OCI-M2 (cell line): Measurements from ENCODE around the gene CDH19.

Experiments
- DNase-seq: peaks from one replicate; lab custom pipeline; 2025; ENCODE audit not compliant: unreplicated experiment; lab: John Stamatoyannopoulos, UW

Gene CDH19, protein sequence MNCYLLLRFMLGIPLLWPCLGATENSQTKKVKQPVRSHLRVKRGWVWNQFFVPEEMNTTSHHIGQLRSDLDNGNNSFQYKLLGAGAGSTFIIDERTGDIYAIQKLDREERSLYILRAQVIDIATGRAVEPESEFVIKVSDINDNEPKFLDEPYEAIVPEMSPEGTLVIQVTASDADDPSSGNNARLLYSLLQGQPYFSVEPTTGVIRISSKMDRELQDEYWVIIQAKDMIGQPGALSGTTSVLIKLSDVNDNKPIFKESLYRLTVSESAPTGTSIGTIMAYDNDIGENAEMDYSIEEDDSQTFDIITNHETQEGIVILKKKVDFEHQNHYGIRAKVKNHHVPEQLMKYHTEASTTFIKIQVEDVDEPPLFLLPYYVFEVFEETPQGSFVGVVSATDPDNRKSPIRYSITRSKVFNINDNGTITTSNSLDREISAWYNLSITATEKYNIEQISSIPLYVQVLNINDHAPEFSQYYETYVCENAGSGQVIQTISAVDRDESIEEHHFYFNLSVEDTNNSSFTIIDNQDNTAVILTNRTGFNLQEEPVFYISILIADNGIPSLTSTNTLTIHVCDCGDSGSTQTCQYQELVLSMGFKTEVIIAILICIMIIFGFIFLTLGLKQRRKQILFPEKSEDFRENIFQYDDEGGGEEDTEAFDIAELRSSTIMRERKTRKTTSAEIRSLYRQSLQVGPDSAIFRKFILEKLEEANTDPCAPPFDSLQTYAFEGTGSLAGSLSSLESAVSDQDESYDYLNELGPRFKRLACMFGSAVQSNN

DNA sequence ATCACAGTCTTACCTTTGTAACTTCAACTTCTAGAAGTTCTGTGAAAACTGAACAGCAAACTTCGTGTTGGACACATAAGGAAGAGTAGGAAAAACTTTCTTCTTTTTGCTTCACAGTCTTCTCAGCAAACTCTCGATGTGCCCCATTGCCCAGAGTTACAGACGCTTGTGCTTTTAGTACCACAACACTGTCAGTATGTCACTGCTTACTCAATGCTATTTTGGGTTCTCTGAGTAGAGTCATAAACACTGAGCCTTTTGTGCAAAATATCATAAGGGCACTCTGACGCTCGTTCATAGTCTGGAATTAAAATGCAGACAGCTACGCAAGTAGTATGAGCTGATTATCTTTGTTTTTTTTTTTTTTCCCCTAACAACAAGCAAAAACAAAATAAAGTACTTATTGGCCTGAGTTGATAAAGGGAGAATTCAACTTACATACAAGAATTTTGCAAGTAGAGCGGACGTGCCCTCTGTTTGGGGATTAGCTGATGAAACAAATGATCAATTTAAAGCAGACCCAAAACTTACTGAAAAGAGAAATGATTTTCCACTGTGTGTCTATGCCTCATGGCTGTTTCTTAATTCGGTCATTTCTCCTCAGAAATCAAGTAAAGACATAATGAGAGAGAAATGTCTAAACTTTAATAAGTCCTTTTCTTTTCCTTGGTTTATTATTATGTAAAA, at the start of gene CDH19:
TSS of gene CDH19 (minus strand) at position 150 of the 687 bp plus-strand sequence. CDS start 31,886 bp downstream, outside the sequence.
- DNase-seq: no peak

DNA sequence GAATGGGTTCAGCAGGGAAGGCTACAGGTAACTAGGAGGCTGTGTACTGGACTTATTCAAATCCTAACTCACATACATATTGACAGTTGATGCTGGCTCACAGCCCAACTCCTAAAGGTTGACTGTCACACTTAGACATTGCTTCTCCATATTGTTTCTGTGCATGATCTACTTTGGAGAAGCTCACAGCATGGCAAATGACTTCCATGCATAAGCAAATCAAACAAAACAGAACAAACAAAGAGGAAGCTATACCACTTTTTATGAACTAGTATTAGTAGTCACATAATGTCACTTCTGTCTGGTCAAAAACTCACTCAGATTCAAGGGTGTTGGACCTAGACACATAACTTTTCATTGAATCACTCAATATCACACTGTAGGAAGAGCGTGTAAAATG, 43.8 kb upstream of the CDH19 start:
- no peak for DNase-seq

DNA sequence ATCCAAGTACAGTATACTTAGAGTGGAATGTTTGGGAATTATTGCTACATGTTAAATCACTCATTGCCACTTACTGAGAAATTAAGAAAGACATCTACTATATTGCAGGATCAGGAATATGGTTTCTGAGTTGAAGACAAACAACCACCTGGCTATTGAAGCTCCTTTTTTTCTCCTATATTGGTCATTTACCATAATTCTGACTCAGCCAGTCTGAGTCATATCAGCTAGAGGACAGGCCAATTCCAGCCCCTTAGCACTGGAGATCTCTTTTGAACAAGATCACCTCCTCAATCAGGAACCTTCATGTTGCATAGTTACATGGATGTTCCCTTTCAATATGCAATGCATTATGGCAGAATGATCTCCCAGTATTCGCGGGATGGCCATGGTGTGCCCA, 42.7 kb upstream of the CDH19 start:
- no peak for DNase-seq

DNA sequence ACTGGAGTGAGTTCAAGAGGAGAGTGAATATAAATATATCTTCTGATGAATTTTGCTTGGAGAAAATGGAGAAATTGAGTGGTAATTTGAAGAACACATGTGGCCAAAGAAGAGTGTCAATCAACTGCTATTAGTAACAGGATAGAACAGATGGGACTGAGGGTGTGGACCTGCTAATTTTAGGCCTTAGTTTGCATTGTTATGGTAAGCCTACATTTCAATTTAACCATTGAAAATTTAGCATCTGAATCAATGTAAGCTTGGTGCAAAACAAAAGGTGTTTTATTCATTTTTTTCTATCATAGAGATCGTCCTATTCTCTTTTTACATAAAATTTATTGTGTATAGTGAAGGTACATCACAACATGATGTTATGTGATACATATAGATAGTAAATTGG, 42.1 kb upstream of the CDH19 start:
- DNase-seq: no peak

DNA sequence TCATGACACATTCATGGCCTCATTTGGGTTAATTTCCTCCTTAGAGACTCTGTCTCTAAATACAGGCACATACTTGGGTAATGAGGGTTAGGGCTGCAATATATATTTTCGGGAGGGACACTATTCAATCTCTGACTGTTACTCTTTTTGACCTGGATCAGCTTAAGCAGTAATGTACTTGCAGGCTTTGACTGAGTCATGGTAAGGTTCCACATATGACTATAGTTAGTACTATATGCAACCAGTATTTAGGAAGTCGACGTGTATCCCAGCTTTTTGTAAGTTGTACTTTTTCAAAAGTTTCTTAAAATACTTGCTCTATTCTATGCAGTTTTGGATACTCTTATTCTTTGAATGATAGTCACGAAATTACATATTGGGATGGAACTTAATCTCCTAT, 37.2 kb upstream of the CDH19 start:
- DNase-seq: no peak

DNA sequence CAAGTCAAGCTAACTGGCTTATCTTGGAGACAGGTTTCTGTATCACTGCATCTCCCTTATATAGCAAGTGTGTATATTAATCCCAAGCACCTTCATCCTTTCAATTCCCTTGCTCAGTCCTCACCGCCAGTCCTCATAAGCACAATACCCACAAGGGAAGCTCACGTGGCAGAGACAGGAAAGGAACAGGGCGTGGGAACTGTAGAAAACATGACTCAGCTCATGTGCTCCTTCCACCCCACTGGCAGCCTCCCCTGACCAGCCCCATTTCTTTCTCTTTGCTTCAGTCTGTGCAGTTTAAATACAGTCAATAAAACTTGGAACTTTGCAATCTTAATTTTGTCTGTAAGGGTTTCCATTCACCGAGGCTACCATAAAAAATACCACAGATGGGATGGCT, 36.5 kb upstream of the CDH19 start:
- DNase-seq: no peak

DNA sequence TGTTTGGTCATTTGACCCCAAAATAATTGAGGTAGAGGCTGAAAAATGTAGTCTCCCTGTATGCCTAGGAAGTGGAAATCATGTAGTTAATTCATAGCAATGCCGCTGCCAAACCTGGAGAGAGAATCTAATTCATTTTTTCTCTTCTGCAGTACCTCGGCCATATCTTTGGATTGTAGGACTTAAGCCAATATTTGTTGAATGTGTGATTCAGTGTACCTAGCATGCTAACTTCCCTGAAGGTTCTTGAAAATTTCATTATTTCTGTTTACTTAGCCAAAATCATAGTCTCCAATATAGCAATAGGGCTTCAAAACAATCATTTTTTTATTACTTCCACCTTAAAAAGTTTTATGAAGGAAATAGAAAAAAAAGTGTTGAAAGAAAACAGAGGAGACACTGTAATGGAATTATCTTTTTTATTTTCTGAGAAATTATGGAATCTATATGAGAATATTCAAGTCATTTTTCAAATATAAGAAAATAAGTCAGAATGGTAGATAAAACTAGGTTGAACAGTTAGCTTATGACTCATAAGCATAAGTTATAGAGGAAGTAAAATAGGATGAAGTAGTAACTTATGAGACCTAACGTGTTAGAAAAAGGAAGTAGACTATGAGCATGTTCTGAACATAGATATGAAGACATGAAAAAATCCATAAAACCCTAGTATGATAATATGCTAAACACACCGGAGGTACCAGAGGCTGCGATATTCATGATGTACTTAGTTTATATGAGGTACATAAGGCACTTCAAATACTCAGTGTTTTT, 35.2 kb upstream of the CDH19 start:
- DNase-seq: no peak

DNA sequence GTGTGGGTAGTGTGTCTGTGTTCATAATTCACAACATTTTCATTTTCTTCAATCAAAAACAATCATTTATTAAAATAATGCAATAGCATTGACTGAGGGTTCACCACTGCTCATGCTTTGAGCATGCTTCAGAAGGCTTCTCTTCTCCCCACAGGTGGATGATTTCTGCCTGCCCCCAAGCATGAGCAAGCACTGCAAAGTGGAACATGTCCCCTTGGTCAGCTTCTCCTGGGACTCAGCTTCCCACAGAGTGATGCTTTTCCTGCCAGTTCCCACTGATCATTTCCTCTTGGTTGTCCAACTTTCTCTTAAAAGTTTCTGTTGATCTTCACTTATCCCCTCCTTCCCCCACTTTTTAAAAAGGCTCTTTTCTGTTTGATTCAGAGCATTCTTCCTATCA, 31.5 kb upstream of the CDH19 start:
- no peak for DNase-seq

DNA sequence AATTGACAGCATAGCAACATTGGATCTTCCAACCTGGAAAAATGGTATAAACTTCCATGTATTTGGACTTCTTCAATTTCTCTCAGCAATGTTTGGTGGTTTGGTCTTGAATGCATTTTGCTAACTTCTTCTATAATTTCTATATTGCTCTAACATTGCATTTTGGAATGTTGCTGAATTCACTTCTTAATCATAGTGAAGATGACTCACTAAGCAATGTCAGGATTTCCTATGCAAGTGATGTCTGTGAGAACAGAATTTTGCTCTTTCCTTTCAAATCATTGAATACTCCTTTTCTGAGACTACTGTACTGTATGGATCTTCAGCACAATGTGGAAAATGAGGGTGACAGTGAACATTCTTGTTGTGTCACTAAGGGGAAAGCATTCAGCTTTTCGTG, 28.9 kb upstream of the CDH19 start:
- no peak for DNase-seq

DNA sequence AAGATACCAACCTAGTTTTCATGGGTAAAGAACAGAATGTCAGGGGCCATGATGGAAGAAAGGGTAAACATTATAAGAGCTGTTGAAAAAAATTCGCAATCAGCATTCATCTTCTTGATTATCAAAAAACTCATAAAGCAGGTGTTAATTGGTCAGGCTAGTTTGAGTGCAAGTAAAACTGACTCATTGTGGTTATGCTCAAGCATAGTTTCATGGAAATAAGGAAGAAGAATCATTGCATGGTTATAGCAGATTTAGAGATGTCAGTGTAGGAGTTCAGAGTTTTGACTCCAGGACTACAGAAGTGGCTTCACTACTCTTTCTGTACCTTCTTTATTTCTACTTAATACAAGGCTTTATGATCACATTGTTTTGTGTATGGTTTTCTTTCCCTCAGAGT, 26.9 kb upstream of the CDH19 start:
- DNase-seq: no peak

DNA sequence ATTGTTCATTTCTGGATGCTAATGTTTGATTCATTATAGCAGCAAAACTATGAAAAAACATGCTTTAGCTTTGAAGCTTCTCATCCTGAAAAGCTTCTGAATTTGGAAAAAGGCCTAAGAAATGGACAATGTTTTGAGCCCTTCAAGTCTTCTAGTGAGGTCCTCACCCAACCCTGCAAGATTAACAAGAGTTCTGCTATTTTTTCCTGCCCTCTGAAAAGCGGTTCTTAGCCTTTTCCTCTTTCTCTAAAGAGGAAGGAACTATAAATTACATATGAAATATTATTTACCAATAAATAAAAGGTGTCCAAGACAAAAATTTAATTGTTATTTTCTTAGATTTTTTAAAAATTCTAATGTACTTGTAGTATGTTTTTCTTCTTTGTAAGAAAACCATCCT, 19.9 kb upstream of the CDH19 start:
- no peak for DNase-seq

DNA sequence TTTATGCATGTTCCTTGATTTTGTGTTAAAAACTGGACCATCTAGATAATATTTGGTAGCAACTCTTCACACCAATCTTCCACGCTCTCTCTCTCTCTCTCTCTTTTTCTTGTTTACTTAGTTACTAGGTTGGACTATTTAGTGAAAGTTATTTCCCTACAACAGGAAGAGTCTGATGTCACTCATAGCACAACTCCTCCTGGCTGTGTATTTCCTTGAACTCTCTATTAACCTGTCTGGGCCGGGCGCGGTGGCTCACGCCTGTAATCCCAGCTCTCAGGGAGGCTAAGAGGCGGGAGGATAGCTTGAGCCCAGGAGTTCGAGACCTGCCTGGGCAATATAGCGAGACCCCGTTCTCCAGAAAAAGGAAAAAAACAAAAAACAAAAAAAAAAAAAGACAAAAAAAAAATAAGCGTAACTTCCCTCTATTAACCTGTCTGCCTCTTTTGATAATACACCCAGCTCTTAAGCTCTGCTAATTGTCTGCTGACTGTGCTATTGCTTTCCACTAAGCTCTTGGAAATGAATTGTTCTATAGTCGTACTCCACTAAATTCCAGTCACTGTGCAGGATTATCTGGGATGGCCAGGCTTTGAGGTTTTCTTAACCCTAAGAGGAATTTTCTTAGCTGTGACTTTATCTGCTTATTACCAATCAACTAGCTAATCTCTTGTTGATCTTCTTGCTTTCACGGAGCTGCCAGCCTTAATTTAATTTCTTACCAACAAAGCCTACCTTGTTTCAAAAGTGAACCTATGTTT, 18.1 kb upstream of the CDH19 start:
- DNase-seq: no peak

DNA sequence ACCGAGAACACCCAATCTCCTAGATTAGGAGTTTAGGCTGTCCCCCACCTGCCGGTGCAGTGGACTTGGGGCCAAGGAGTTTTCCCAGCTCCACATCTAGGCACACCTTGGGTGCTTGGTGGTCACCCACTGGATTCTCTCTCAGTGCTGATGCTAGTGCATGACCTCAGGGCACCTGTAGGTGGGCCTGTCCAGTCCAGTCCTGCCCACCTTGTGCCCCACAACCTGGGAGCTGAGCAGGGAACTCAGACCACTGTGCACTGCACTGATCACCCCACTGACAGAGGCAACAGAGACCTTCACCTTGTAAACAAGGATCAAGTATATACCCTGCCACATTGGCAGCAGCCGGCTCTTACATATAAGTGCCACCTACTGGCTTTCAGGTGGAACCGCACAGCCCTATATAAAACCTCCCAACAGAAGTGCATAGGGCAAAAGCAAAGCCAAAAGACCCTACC, 12.7 kb upstream of the CDH19 start:
- DNase-seq: no peak

DNA sequence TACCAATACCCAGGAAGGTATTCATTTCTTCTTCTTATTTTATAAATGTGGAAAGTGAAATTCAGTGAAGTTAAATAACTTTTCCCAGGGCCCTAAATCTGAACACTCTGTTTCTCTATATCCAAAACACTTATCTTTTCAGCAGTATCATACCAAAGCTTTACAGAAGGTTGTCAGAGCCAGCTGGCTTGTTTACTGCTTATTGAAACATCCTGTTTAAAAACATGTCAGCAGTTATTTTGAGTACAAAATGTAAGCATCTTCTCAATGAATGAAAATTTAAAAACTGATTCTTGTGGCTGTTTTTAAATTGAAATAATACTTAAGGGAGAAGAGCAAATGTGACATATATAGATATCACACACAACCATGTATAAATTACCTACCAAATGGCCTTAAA, 11.3 kb upstream of the CDH19 start:
- DNase-seq: no peak

DNA sequence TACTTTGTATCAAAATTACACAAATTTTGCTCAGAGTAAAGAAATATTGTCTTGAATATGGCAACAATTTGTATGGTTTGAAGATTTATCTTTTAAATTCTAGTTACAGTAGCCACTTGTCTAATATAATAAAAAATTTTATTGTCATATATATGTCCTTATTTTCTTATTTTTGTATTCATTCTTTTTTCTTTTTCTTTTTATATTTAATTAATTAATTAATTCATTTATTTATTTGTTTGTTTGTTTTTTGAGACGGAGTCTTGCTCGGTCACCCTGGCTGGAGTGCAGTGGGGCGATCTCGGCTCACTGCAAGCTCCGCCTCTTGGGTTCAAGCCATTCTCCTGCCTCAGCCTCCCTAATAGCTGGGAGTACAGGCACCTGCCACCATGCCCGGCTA, 3.7 kb upstream of the CDH19 start:
- DNase-seq: no peak

DNA sequence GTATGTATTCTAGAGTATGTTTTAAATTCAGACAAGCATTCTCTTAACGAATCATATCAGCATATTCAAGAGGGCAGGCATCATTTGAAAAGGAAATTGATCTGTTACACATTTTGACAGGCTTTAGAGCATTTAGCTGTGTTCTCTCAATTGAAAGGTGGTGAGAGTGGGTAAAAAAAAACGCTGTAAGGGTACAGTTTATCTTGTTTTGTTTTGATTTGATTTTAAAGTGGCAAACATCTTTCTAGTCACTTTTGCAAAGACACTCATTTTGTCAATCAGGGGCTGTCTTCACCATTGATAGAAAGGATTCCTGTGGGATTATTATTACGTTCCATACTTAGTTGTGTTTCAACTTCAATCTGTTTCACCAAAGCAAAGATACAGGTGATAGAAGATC, 2.2 kb downstream of the CDH19 start:
- no peak for DNase-seq

DNA sequence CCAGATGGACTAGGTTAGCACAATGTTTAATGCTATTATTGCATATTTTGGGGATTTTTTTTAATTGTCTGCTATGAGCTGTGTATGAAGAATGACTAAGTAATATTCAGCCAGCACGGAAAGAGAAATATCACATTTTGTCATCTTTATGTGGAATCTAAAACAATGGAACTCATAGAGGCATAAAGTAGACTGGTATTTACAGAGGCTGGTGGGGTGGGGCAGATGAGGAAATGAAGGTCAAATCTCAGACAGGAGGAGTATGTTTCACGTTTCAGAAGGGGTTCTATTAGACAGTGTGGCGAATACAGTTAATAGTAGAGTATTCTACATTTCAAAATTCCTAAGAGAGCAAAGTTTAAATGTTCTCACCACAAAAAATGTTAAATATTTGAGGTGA, 4.7 kb downstream of the CDH19 start:
- no peak for DNase-seq

DNA sequence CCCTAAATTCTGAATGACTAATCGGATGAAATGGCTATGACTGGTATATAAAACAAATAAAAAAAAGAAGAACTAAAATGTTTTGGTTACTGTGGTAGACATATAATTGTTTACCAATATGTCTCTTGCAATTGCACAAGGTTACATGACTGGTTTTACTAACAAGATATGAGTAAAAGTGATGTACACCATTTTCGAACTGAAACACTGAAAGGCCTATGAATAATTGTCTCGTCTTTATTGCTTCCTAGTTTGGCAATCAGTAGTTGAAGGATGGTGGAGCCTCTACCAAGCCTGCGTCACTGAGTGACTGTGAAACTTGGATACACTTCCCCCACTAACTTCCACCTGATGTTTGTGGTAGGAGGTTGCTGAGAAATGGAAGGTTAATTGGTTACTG, 16.5 kb downstream of the CDH19 start:
- DNase-seq: no peak

DNA sequence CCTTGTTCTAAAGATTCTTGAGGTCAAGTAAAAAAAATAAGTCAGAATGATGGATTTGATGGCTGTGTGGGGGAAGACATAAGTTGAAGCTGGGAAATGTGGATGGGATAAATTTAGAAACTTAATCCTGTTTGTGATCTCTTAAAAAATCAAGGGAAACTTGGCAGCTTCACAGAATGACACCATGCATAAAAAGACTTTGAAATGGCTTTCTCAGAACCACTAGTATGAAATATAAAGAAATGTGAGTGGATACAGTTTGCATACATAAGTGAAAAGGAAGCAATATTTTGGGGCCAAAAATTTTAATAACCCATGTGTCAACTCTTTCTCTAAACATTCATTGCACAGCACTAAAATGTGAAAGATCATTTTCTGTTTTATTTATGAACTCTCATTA, 21.7 kb downstream of the CDH19 start:
- no peak for DNase-seq

DNA sequence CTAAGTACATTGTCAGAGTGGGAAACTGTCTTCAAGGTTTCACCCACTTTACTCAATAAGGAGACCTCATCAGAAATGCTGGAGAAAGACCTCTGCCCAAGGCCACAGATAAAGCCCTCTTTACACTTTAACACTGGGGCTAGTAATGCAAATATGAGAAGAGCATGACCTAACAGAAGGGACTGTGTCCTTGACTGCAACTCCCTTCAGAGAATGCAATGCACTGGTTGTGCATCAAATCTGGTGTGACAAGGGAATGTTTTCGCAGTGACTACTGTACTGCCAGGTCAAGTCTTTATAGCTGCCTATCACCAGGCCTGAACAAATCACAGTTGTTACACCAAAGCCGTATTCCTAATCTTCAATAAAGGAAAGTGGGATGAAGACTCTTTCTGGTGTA, 28.6 kb downstream of the CDH19 start:
- DNase-seq: no peak
